SKM-1 (cell line): Measurements from ENCODE around the gene RASSF1.
A peak's percentile ranks its signal among the peaks of the same experiment; 100 is the strongest.

ENCODE experiments used
- DNase-seq: peaks from one replicate; lab custom pipeline; 2025; ENCODE audit not compliant: unreplicated experiment; lab: John Stamatoyannopoulos, UW

RASSF1 gene, protein sequence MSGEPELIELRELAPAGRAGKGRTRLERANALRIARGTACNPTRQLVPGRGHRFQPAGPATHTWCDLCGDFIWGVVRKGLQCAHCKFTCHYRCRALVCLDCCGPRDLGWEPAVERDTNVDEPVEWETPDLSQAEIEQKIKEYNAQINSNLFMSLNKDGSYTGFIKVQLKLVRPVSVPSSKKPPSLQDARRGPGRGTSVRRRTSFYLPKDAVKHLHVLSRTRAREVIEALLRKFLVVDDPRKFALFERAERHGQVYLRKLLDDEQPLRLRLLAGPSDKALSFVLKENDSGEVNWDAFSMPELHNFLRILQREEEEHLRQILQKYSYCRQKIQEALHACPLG

GRCh38 chr3:50340448-50341329 lies at the start of gene RASSF1:
TSS of gene RASSF1 (minus strand) at chr3:50340836. CDS start at chr3:50340805, 31 bp downstream.
- peak; percentile 89 for DNase-seq

- DNase-seq, result no peak
These were observed 48.8 kb upstream of the RASSF1 start for GRCh38 chr3:50389414-50389767.

DNA sequence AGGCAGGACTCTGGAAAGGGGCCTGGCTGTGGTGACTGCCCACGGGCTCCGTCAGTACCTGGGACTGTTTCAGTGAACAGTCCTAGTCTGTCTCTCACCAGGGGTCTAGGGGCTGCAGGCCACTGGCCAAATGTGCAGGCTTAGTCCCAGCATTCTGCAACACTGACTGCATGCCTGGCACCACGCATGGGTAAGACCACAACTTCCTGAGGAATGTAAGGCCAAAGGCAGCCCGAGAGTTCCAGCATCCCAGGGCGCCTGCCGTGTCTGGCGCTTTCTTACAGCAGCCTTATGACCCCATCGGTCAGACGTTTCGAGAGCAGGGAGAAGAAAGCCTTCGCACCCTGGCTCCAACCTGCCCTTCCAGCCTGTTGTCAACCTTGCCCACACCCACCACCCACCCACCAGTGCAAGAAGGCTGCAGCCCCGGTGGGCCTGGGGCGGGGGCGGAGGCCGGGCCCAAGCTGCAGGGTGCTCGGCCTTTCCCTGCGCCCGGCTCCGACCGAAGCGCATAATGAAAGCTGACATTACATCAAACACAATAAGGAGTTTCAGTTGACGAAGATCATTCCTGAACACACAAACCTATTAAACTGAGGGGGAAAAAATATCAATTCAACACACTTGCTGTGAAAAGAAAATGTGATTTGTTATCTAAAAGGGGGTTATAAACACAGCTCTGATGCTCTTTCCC lies 48.2 kb upstream of the RASSF1 start:
- no peak for DNase-seq

DNA sequence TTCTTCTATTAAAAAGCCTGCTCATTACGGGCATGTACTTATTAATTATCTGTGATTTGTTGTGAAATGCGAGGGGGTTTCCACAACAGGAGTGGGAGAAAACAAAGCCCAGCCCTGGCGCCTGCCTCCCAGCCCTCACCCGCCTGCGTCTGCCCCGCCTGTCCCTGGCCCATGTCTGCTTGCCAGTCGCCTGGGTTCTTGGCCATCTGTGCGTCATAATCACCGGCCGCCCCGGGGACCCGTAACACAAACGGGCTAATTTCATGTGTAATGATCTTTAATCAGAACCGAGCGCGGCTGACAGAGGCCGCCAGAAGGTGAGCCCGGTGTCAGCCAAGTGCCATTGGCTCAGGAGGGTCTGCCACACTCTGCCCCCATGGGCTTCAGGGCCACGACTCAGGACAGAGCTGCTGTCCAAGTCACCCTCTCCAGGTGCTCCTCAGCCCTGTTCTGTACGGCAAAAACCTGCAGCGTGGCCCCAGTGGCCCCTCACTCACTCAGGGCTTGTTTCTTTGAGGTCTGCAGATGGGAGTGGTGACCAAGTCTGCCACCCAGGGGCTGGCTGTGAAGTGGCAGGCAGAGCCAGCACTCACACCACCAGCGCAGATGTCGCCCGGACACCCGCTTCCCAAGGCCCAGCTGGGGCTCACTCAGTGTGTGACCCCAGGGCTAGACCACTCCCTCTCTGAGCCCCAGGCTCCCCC lies 47.5 kb upstream of the RASSF1 start:
- DNase-seq, result no peak

DNA sequence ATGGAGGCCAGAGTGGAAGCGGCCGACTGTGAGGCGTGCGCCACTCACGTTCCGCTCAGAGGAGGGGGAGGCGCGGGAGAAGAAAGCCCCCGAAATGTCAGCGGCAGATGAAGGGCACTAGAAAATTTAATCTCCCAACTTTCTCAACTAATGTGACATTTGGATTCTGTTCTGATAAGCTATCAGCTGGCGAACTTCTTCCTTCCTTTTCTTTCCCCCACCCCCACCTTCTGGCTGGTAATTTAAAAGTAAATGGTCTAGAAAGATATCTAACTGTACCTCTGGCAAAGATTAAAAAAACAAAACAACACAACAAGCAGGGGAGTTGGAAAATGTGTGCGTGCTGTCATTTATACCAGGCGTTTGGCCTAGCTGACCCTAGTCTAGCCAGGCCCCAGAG lies 45.1 kb upstream of the RASSF1 start:
- no peak for DNase-seq

GRCh38 chr3:50383750-50384149 lies 43.1 kb upstream of the RASSF1 start:
- no peak for DNase-seq

- no peak for DNase-seq
These were observed 42.1 kb upstream of the RASSF1 start for GRCh38 chr3:50382722-50383121.

- DNase-seq, result no peak
These were observed 40.7 kb upstream of the RASSF1 start for GRCh38 chr3:50381383-50381782.

DNA sequence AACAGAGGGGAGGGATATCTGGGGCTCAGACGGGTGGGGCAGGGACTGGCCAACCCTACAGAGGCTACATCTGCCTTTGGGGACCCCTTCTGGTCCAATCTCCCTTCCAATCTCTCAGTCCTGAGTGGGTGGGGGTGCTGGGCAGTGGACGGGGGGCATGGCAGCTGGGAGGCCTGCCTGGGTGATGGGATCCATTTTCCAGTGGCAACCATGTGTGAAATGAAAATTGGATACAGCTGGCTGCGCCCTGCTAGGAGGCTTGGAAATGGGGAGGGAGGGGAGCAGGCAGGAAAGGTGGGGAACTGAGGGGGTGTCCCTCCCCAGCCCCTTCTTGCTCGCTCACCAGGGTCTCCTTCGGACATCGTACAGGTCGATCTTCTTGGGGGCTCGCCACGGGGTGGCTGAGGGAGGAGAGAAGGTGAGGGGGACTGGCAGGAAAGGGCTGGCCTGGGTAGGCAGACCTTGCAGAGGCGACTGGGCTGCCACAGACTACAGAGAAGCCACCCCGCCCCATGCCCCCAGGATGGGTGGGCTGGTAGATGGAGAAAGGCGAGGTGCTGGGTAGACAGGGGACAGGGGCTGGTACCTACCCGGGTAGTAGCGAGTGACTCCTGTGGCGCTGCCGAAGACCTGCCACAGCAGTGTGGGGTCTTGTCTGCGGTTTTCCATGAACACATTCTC lies 39.9 kb upstream of the RASSF1 start:
- no peak for DNase-seq

DNA sequence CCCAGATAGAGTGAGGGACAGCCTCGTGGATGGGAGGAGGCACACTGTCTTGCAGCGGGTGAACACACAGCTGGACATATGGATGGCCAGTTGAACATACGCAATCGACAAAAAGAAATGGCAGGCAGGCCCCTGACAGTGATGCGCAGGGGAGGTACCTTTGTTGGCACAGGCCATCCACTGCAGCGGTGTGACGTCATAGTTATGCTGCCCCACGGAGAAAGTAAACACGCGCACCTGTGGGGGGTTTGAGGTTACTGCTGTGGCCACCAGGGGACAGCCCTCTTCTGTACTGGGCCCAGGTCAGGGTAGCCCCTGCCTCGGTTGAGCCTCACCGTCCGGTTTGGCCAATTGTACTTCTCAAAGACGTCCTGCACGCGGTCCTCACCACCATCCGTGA lies 38.1 kb upstream of the RASSF1 start:
- DNase-seq, result no peak

- DNase-seq, result no peak
These were observed 37.4 kb upstream of the RASSF1 start for GRCh38 chr3:50378024-50378423.

DNA sequence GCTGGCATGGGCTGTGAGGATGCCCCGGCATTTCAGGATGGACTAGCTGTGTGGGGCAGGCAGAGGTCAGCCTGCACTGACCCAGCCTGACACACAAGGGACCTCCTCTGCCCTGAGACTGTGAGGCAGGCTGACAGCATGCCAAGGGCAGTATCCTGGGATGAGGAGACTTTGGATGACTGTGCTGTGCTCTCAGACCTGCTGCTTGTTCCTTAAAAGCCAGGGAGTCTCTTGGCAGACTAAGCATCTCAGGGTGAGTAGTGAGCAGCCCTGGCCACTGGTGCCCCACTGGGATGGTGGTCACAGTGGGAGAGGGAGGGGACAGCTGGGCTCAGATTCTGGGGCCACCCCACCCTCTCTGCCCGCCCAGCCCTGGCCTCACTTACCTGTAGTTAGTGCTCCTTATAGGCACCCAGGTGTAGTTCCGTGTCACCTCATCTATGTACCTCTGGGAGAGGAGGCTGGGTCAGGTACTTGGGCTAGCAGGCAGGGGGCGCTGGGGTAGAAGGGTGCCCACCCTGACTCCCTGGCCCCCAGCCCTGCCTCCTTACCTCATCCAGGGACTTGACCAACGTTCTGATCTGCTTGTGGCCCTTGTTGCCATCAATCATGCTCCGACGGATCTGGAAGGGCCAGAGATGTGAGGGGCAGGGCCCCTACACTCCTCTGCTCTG lies 34.8 kb upstream of the RASSF1 start:
- no peak for DNase-seq

GRCh38 chr3:50374363-50375257 lies 34.0 kb upstream of the RASSF1 start:
- DNase-seq, result no peak

DNA sequence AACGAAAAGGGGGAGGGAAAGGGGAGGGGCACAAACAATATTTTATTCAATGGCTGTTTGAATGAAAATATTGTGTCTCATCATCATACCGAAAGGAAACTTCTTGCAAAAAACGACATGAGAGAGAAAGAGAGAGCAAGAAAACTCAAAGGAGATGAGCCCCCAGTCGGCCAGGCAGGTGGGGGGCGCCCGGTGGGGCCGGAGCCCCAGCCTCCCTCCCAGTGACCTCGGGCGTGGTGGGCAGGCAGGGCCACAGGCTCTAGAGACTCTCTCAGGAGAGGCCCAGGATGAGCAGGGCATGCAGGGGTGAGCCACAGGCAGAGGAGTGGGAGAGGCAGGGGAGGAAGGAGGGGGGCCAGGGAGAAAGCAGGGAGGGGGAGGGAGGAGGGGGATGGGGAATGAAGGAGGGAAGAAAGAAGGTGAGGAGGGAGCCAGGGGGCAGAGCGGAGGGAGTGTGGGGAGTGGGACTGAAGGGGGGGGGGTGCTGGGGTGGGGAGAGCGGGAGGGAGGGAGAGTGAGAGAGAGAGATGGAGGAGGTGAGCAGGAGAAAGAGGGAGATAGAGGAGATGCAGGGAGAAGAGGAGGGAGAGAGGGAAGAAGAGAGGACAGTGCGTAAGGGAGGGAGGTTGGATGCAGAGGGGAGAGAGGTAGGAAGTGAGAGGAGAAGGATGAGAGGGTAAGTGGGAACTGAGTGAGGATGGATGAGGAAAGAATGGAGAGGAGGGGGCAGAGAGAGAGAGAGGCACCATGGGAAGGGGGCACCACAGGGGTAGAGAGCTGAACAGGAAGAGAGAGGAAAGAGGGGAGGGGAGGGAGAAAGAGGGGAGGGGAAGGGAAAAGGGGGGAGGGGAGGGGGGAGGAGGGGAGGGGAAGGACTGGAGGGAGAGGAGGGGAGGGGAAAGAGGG lies 32.8 kb upstream of the RASSF1 start:
- no peak for DNase-seq

DNA sequence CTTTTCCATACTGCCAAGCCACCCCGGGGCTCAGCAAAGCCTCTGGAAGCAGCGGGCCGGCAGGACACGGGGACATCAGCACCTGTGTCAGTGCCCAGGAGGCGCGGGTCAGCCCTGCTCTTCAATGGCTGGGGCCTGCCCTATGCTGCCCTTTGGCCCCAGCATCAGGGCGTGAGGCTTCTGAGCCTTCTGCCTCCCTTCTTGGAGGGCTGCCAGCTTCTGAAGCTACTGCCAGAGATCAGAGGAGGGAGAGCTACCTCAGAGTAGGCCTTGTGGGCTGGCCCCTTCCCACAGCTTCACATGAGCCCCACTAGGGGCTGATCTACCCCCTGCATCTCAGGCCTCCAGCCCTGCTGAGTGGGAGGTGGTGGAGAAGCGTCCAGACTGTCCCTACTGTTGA lies 31.7 kb upstream of the RASSF1 start:
- DNase-seq, result no peak

DNA sequence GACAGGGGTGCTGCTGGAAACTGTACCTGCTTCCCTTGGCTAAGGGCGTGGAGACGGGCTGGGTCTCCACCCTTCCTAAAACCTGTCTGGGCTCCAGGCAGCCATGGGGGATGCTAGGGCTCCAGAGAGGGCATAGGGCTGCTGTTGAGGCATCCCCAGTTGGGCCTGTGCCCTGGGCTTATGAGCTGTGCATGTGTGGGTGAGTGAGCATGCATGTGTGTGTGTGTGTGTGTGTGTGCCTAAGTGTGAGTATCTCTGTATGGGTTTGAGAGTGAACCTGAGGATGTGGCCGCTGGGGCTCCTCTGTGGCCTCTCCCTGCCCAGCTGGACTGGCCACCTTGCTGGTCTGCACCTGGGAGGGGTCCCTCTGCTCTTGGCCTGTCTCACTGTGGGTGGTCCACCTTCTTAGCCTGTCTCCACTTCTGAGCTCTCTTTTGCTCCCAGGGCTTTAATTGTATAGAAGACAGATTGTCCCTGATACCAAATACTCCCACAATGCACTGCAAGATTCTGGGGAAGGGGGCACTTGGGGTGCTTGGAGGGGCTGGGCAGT lies 30.6 kb upstream of the RASSF1 start:
- no peak for DNase-seq

- DNase-seq, result no peak
These were observed 30.0 kb upstream of the RASSF1 start for GRCh38 chr3:50370594-50370993.
